ENCODE data around the gene SLC7A7. TPM values are rescaled to one million over a fixed set of nuclear protein-coding genes. Genes with fewer than 3 reads are reported as not detected.

SLC7A7 gene
- total and polyA plus RNA-seq, 2 of the 13 experiments (the other 11 are each of a cell fraction or from before 2014, with no cell fraction given): 0.13 to 0.63 TPM

DNA sequence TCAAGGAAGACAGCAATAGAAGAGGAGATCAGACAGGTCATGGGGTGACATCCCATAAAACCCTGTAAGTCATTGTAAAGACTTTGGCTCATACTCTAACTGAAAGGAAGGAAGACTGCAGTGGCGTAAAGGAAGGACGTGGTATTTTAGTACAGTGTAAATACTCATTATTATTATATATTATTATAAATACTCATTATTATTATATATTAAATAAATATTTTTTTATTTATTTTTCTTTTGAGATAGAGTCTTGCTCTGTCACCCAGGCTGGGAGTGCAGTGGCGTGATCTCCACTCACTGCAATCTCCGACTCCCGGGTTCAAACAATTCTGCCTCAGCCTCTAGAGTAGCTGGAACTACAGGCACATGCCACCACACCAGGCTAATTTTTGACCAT lies 41.2 kb upstream of the SLC7A7 start:
- ATAC-seq (no peak), FAIRE-seq (no peak), DNase-seq (ENCODE audit: low spot score) (no peak)
- BruUV-seq (replicated peaks): no TSS peak
- H3K79me2 ChIP-seq (ENCODE audit: insufficient read depth, low read length): no peaks in the 10 kb centered on the region
- TF ChIP-seq ZSCAN30 (CRISPR knock-in tag; IDR thresholded peaks at IDR 0.05): no peak
- TF ChIP-seq ATF7 (IDR thresholded peaks at IDR 0.05): no peak
- no peak for TF ChIP-seq ATF7 (CRISPR knock-in tag; IDR thresholded peaks at IDR 0.05)
- TF ChIP-seq ETV5 (CRISPR knock-in tag; IDR thresholded peaks at IDR 0.05; ENCODE audit: borderline replicate concordance): no peak
- no peak for TF ChIP-seq SRSF1 (optimal IDR thresholded peaks at IDR 0.05; ENCODE audit: low read depth, low read length)
- TF ChIP-seq, protein P1, sequence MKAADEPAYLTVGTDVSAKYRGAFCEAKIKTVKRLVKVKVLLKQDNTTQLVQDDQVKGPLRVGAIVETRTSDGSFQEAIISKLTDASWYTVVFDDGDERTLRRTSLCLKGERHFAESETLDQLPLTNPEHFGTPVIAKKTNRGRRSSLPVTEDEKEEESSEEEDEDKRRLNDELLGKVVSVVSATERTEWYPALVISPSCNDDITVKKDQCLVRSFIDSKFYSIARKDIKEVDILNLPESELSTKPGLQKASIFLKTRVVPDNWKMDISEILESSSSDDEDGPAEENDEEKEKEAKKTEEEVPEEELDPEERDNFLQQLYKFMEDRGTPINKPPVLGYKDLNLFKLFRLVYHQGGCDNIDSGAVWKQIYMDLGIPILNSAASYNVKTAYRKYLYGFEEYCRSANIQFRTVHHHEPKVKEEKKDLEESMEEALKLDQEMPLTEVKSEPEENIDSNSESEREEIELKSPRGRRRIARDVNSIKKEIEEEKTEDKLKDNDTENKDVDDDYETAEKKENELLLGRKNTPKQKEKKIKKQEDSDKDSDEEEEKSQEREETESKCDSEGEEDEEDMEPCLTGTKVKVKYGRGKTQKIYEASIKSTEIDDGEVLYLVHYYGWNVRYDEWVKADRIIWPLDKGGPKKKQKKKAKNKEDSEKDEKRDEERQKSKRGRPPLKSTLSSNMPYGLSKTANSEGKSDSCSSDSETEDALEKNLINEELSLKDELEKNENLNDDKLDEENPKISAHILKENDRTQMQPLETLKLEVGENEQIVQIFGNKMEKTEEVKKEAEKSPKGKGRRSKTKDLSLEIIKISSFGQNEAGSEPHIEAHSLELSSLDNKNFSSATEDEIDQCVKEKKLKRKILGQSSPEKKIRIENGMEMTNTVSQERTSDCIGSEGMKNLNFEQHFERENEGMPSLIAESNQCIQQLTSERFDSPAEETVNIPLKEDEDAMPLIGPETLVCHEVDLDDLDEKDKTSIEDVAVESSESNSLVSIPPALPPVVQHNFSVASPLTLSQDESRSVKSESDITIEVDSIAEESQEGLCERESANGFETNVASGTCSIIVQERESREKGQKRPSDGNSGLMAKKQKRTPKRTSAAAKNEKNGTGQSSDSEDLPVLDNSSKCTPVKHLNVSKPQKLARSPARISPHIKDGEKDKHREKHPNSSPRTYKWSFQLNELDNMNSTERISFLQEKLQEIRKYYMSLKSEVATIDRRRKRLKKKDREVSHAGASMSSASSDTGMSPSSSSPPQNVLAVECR (CRISPR knock-in tag; IDR thresholded peaks at IDR 0.05; ENCODE audit: borderline replicate concordance): no peak
- TF ChIP-seq SPEN (CRISPR knock-in tag; IDR thresholded peaks at IDR 0.05; ENCODE audit: low read depth): 0 out of 2 replicates have a peak, but pooled peaks have one; percentile 30
- 79% methylated on average over 5 of the region's 5 CpGs for WGBS (ENCODE audit: low lambda C conversion rate)
- H3K36me3 ChIP-seq (replicated peaks in 1 of 2; ENCODE audit: control insufficient read depth in 1 of 2, insufficient read depth in 2 of 2, low read length in 2 of 2): no peaks in the 10 kb centered on the region
- intact Hi-C loops (cut with micrococcal nuclease; ENCODE audit: unreplicated experiment) (no loop called here), in situ Hi-C loops (cut with HindIII; ENCODE audit: extremely low pct_ligation_motif_present, low pct_unique_long_range_greater_than_20kb) (loop anchor here (10.0 kb wide), 1 partner anchor 82 kb away; no protein-coding TSS in a partner anchor)
- H4K20me1 ChIP-seq (ENCODE audit: insufficient read depth, low read length): no peaks in the 10 kb centered on the region
- H3K9ac ChIP-seq (ENCODE audit: insufficient read depth, low read depth, low read length): no peak overlapping the region
- H3K4me1 ChIP-seq (ENCODE audit: insufficient read depth, low read length): peaks cover 42% of the 10 kb centered on the region
- H3K9me3 ChIP-seq (ENCODE audit: low read length): no peaks in the 10 kb centered on the region
- no peak overlapping the region for H3K4me3 ChIP-seq (replicated peaks in 1 of 3; ENCODE audit: insufficient read depth in 1 of 3, low read depth in 2 of 3, low read length in 3 of 3)
- no peak overlapping the region for H2AFZ ChIP-seq (ENCODE audit: low read length)
- peaks cover under 1 to 4% of the 10 kb centered on the region in 2 experiments; a peak in 2 of 5 replicates for H3K27me3 ChIP-seq (ENCODE audit: control insufficient read depth in 1 of 2, insufficient read depth in 2 of 2, low read length in 2 of 2)
- H3K27ac ChIP-seq (ENCODE audit: extremely low read length, insufficient read depth, low read length): no peak overlapping the region
- ChIA-PET POLR2A (interaction anchor here (2.5 kb wide), 1 partner anchor 26 kb away, joined by 11 read pairs; the partner anchor contains the start of gene MRPL52), CTCF (ENCODE audit: low intra/inter-chr PET ratio, low total read pairs) (no interaction called here)
- no peak overlapping the region for H3K4me2 ChIP-seq (ENCODE audit: low read depth, low read length)

Measured in HepG2 (cell line).